Measurements from ENCODE around the gene HOXA3. TPM values are rescaled to one million over a fixed set of nuclear protein-coding genes. Genes with fewer than 3 reads are reported as not detected.
A peak's percentile ranks its signal among the peaks of the same experiment; 100 is the strongest.

Gene HOXA3
- total RNA-seq, 1 donor from 2014 or later, result 3.7 TPM

GRCh38 chr7:27133409-27134231 lies 18.8 kb downstream of the HOXA3 start:
- no peak overlapping the region for H3K9ac ChIP-seq (ENCODE audit: low read depth in 1 of 3, low read length in 3 of 3)
- no peak overlapping the region for H3K4me3 ChIP-seq (ENCODE audit: low read length in 3 of 3)
- peaks cover 0 to 5% (median 0%) of the 10 kb centered on the region in 3 donors for H3K36me3 ChIP-seq (ENCODE audit: control insufficient read depth in 3 of 3, insufficient read depth in 3 of 3, low read length in 3 of 3)
- no peak overlapping the region for H3K27ac ChIP-seq (ENCODE audit: low read depth, low read length)
- peaks cover 36 to 61% (median 60%) of the 10 kb centered on the region in 3 donors for H3K4me1 ChIP-seq (ENCODE audit: control insufficient read depth in 3 of 3, insufficient read depth in 3 of 3, low read length in 3 of 3)
- no peaks in the 10 kb centered on the region for H3K9me3 ChIP-seq (ENCODE audit: control insufficient read depth in 3 of 3, low read length in 3 of 3)
- H3K27me3 ChIP-seq (ENCODE audit: control insufficient read depth in 3 of 3, insufficient read depth in 3 of 3, low read length in 3 of 3), result no peaks in the 10 kb centered on the region

GRCh38 chr7:27132978-27133377 lies 19.4 kb downstream of the HOXA3 start:
- Histone ChIP-seq H3K27me3 (ENCODE audit: control insufficient read depth in 3 of 3, insufficient read depth in 3 of 3, low read length in 3 of 3) (no peaks in the 10 kb centered on the region), H3K4me1 (ENCODE audit: control insufficient read depth in 3 of 3, insufficient read depth in 3 of 3, low read length in 3 of 3) (peaks cover 39 to 64% (median 62%) of the 10 kb centered on the region in 3 donors), H3K4me3 (ENCODE audit: low read length in 3 of 3) (no peak overlapping the region), H3K36me3 (ENCODE audit: control insufficient read depth in 3 of 3, insufficient read depth in 3 of 3, low read length in 3 of 3) (peaks cover 0 to 4% (median 0%) of the 10 kb centered on the region in 3 donors), H3K9me3 (ENCODE audit: control insufficient read depth in 3 of 3, low read length in 3 of 3) (no peaks in the 10 kb centered on the region), H3K9ac (ENCODE audit: low read depth in 1 of 3, low read length in 3 of 3) (no peak overlapping the region), H3K27ac (ENCODE audit: low read depth, low read length) (no peak overlapping the region)

DNA sequence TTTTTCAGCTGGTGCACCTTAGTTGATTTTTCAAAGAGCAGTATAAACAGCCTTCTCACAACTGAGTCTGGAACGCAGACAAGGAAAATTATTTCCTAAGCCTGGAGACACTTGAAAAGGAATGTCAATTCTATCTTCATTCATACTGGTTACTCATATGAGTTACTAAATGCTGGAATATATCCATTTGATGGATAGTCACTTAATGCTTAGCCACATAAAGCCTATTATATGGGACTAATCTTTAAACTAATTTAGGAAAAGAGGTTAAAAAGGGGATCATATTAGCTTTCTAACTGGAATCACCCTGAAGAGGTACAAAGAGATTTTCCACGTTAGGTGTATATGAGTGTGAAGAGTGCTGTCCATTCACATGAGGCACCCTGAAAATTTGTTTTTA lies 20.2 kb downstream of the HOXA3 start:
- no peaks in the 10 kb centered on the region for H3K27me3 ChIP-seq (ENCODE audit: control insufficient read depth in 3 of 3, insufficient read depth in 3 of 3, low read length in 3 of 3)
- H3K36me3 ChIP-seq (ENCODE audit: control insufficient read depth in 3 of 3, insufficient read depth in 3 of 3, low read length in 3 of 3), result peaks cover 0 to 4% (median 0%) of the 10 kb centered on the region in 3 donors
- no peaks in the 10 kb centered on the region for H3K9me3 ChIP-seq (ENCODE audit: control insufficient read depth in 3 of 3, low read length in 3 of 3)
- H3K27ac ChIP-seq (ENCODE audit: low read depth, low read length), result no peak overlapping the region
- H3K4me3 ChIP-seq (ENCODE audit: low read length in 3 of 3), result no peak overlapping the region
- no peak overlapping the region for H3K9ac ChIP-seq (ENCODE audit: low read depth in 1 of 3, low read length in 3 of 3)
- H3K4me1 ChIP-seq (ENCODE audit: control insufficient read depth in 3 of 3, insufficient read depth in 3 of 3, low read length in 3 of 3), result peaks cover 45 to 70% (median 69%) of the 10 kb centered on the region in 3 donors

- peaks cover 43 to 69% (median 69%) of the 10 kb centered on the region in 3 donors for H3K4me1 ChIP-seq (ENCODE audit: control insufficient read depth in 3 of 3, insufficient read depth in 3 of 3, low read length in 3 of 3)
- no peaks in the 10 kb centered on the region for H3K27me3 ChIP-seq (ENCODE audit: control insufficient read depth in 3 of 3, insufficient read depth in 3 of 3, low read length in 3 of 3)
- peak overlapping the region; percentile 64 for H3K27ac ChIP-seq (ENCODE audit: low read depth, low read length)
- peak overlapping the region; percentile 84 to 91 (median 87) for H3K4me3 ChIP-seq (ENCODE audit: low read length in 3 of 3)
- peak overlapping the region; percentile 81 to 84 (median 82) for H3K9ac ChIP-seq (ENCODE audit: low read depth in 1 of 3, low read length in 3 of 3)
- peaks cover 0 to 4% (median 0%) of the 10 kb centered on the region in 3 donors for H3K36me3 ChIP-seq (ENCODE audit: control insufficient read depth in 3 of 3, insufficient read depth in 3 of 3, low read length in 3 of 3)
- no peaks in the 10 kb centered on the region for H3K9me3 ChIP-seq (ENCODE audit: control insufficient read depth in 3 of 3, low read length in 3 of 3)
These were observed 21.0 kb downstream of the HOXA3 start for GRCh38 chr7:27131390-27131819.

- Histone ChIP-seq H3K4me3 (ENCODE audit: low read length in 3 of 3) (peak within 1 kb of the TSS; percentile 84 to 91 (median 87)), H3K27me3 (ENCODE audit: control insufficient read depth in 3 of 3, insufficient read depth in 3 of 3, low read length in 3 of 3) (no peaks in the 10 kb centered on the region), H3K4me1 (ENCODE audit: control insufficient read depth in 3 of 3, insufficient read depth in 3 of 3, low read length in 3 of 3) (peaks cover 45 to 69% (median 68%) of the 10 kb centered on the region in 3 donors), H3K9ac (ENCODE audit: low read depth in 1 of 3, low read length in 3 of 3) (peak within 1 kb of the TSS; percentile 83 to 90 (median 84)), H3K36me3 (ENCODE audit: control insufficient read depth in 3 of 3, insufficient read depth in 3 of 3, low read length in 3 of 3) (peaks cover 0 to 4% (median 0%) of the 10 kb centered on the region in 3 donors), H3K9me3 (ENCODE audit: control insufficient read depth in 3 of 3, low read length in 3 of 3) (no peaks in the 10 kb centered on the region), H3K27ac (ENCODE audit: low read depth, low read length) (peak within 1 kb of the TSS; percentile 74)
These were observed 21.6 kb downstream of the HOXA3 start, which contains the start of gene HOXA4 for GRCh38 chr7:27130540-27131389. Gene HOXA4 (minus strand): TSS chr7:27130757. CDS start chr7:27130733, 24 bp downstream.

GRCh38 chr7:27129729-27130539 lies 22.4 kb downstream of the HOXA3 start:
- H3K4me1 ChIP-seq (ENCODE audit: control insufficient read depth in 3 of 3, insufficient read depth in 3 of 3, low read length in 3 of 3), result peaks cover 51 to 69% (median 68%) of the 10 kb centered on the region in 3 donors
- H3K27ac ChIP-seq (ENCODE audit: low read depth, low read length), result peak overlapping the region; percentile 74
- H3K4me3 ChIP-seq (ENCODE audit: low read length in 3 of 3), result peak overlapping the region; percentile 76 to 91 (median 87)
- peaks cover 0 to 4% (median 2%) of the 10 kb centered on the region in 3 donors for H3K36me3 ChIP-seq (ENCODE audit: control insufficient read depth in 3 of 3, insufficient read depth in 3 of 3, low read length in 3 of 3)
- no peaks in the 10 kb centered on the region for H3K27me3 ChIP-seq (ENCODE audit: control insufficient read depth in 3 of 3, insufficient read depth in 3 of 3, low read length in 3 of 3)
- H3K9ac ChIP-seq (ENCODE audit: low read depth in 1 of 3, low read length in 3 of 3), result peak overlapping the region; percentile 75 to 90 (median 83)
- H3K9me3 ChIP-seq (ENCODE audit: control insufficient read depth in 3 of 3, low read length in 3 of 3), result no peaks in the 10 kb centered on the region

- Histone ChIP-seq H3K27me3 (ENCODE audit: control insufficient read depth in 3 of 3, insufficient read depth in 3 of 3, low read length in 3 of 3) (no peaks in the 10 kb centered on the region), H3K9me3 (ENCODE audit: control insufficient read depth in 3 of 3, low read length in 3 of 3) (no peaks in the 10 kb centered on the region), H3K4me3 (ENCODE audit: low read length in 3 of 3) (peak overlapping the region; percentile 69 to 91 (median 87)), H3K9ac (ENCODE audit: low read depth in 1 of 3, low read length in 3 of 3) (peak overlapping the region; percentile 75 to 90 (median 83)), H3K36me3 (ENCODE audit: control insufficient read depth in 3 of 3, insufficient read depth in 3 of 3, low read length in 3 of 3) (peaks cover 0 to 4% (median 3%) of the 10 kb centered on the region in 3 donors), H3K4me1 (ENCODE audit: control insufficient read depth in 3 of 3, insufficient read depth in 3 of 3, low read length in 3 of 3) (peaks cover 43 to 61% (median 60%) of the 10 kb centered on the region in 3 donors), H3K27ac (ENCODE audit: low read depth, low read length) (peak overlapping the region; percentile 74)
These were observed 23.3 kb downstream of the HOXA3 start for GRCh38 chr7:27128776-27129728.

GRCh38 chr7:27128034-27128433 lies 24.3 kb downstream of the HOXA3 start:
- Histone ChIP-seq H3K4me1 (ENCODE audit: control insufficient read depth in 3 of 3, insufficient read depth in 3 of 3, low read length in 3 of 3) (peaks cover 39 to 51% (median 50%) of the 10 kb centered on the region in 3 donors), H3K27me3 (ENCODE audit: control insufficient read depth in 3 of 3, insufficient read depth in 3 of 3, low read length in 3 of 3) (no peaks in the 10 kb centered on the region), H3K9me3 (ENCODE audit: control insufficient read depth in 3 of 3, low read length in 3 of 3) (no peaks in the 10 kb centered on the region), H3K4me3 (ENCODE audit: low read length in 3 of 3) (peak overlapping the region in 1 of 3 donors; percentile 6), H3K27ac (ENCODE audit: low read depth, low read length) (peak overlapping the region; percentile 3), H3K36me3 (ENCODE audit: control insufficient read depth in 3 of 3, insufficient read depth in 3 of 3, low read length in 3 of 3) (peaks cover 0 to 4% (median 3%) of the 10 kb centered on the region in 3 donors), H3K9ac (ENCODE audit: low read depth in 1 of 3, low read length in 3 of 3) (no peak overlapping the region)

Measured in skeletal muscle tissue (tissue), 4 donors.